ENCODE results near the gene ZSCAN10.
"Not testable (repeated sequence)": the region's sequence is repeated elsewhere in the genome, so short reads cannot be mapped to it uniquely, and the experiment has no call there.

DNA sequence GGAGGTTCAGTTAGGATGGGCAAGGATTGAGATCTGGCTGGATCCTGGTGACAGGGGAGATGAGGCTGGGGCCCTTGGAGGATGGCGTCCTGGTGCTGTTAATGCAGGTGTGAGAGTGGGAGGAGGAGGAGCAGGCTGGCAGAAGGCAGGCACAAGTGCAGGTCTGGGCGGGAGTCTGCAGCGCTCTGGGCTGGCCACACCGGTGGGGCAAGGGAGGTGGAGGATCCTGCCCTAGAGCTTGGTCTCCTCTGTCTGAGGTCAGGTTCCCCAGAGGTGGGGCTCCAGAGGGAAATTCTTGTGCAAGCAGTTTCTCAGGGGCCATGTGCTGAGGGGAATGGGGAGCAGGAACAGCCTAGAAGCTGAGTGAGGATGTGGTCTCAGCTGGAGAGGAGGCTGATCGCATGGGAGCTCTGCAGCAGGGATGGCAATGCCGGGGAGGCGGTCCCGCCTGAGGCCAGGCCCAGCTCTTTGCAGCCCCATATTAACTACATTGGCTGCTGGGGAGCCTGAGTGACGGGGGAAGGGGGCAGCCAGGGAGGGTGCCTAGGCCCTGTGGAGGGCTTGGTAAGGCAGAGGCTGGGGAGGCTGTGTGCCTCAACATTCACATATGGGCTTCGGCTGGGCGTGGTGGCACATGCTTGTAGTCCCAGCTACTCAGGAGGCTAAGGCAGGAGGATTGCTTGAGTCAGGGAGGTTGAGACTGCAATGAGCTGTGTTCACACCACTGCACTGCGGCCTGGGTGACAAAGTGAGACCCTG, 46.3 kb downstream of the ZSCAN10 start:
- TF ChIP-seq POLR2A (IDR thresholded peaks at IDR 0.05); POLR2AphosphoS5 (IDR thresholded peaks at IDR 0.05); EP300 (IDR thresholded peaks at IDR 0.05; ENCODE audit: low read depth): not testable (repeated sequence)
- TF ChIP-seq, protein P1, sequence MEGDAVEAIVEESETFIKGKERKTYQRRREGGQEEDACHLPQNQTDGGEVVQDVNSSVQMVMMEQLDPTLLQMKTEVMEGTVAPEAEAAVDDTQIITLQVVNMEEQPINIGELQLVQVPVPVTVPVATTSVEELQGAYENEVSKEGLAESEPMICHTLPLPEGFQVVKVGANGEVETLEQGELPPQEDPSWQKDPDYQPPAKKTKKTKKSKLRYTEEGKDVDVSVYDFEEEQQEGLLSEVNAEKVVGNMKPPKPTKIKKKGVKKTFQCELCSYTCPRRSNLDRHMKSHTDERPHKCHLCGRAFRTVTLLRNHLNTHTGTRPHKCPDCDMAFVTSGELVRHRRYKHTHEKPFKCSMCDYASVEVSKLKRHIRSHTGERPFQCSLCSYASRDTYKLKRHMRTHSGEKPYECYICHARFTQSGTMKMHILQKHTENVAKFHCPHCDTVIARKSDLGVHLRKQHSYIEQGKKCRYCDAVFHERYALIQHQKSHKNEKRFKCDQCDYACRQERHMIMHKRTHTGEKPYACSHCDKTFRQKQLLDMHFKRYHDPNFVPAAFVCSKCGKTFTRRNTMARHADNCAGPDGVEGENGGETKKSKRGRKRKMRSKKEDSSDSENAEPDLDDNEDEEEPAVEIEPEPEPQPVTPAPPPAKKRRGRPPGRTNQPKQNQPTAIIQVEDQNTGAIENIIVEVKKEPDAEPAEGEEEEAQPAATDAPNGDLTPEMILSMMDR (IDR thresholded peaks at IDR 0.05), result not testable (repeated sequence)
